ENCODE results near the gene LURAP1L.
A peak's percentile ranks its signal among the peaks of the same experiment; 100 is the strongest.

LURAP1L gene

GRCh38 chr9:12826924-12827565 is 52.2 kb downstream of the LURAP1L start:
- no peak for DNase-seq (ENCODE audit: low read depth)
- TF ChIP-seq CTCF (IDR thresholded peaks at IDR 0.05; ENCODE audit: control insufficient read depth, extremely low read depth, insufficient read depth): no peak
- H3K4me3 ChIP-seq (ENCODE audit: low read depth, low read length): no peak overlapping the region

- no peak for DNase-seq (ENCODE audit: low read depth)
- H3K4me3 ChIP-seq (ENCODE audit: low read depth, low read length): no peak overlapping the region
- no peak for TF ChIP-seq CTCF (IDR thresholded peaks at IDR 0.05; ENCODE audit: control insufficient read depth, extremely low read depth, insufficient read depth)
Observed at GRCh38 chr9:12833701-12834100, 58.9 kb downstream of the LURAP1L start.

- H3K4me3 ChIP-seq (ENCODE audit: low read depth, low read length): no peak overlapping the region
- TF ChIP-seq CTCF (IDR thresholded peaks at IDR 0.05; ENCODE audit: control insufficient read depth, extremely low read depth, insufficient read depth): no peak
- DNase-seq (ENCODE audit: low read depth): no peak
Observed at GRCh38 chr9:12838546-12838945, 63.7 kb downstream of the LURAP1L start.

- no peak for DNase-seq (ENCODE audit: low read depth)
- TF ChIP-seq CTCF (IDR thresholded peaks at IDR 0.05; ENCODE audit: control insufficient read depth, extremely low read depth, insufficient read depth): no peak
- H3K4me3 ChIP-seq (ENCODE audit: low read depth, low read length): no peak overlapping the region
Observed at GRCh38 chr9:12843735-12844134, 68.9 kb downstream of the LURAP1L start.

- DNase-seq (ENCODE audit: low read depth): no peak
- TF ChIP-seq CTCF (IDR thresholded peaks at IDR 0.05; ENCODE audit: control insufficient read depth, extremely low read depth, insufficient read depth): no peak
- H3K4me3 ChIP-seq (ENCODE audit: low read depth, low read length): no peak overlapping the region
Observed at GRCh38 chr9:12846035-12846434, 71.2 kb downstream of the LURAP1L start.

- H3K4me3 ChIP-seq (ENCODE audit: low read depth, low read length): no peak overlapping the region
- no peak for DNase-seq (ENCODE audit: low read depth)
- no peak for TF ChIP-seq CTCF (IDR thresholded peaks at IDR 0.05; ENCODE audit: control insufficient read depth, extremely low read depth, insufficient read depth)
Observed at GRCh38 chr9:12847561-12847960, 72.7 kb downstream of the LURAP1L start.

- no peak overlapping the region for H3K4me3 ChIP-seq (ENCODE audit: low read depth, low read length)
- peak; percentile 48 for DNase-seq (ENCODE audit: low read depth)
- no peak for TF ChIP-seq CTCF (IDR thresholded peaks at IDR 0.05; ENCODE audit: control insufficient read depth, extremely low read depth, insufficient read depth)
Observed at GRCh38 chr9:12849486-12850003, 74.7 kb downstream of the LURAP1L start.
